HCT116 (cell line): ENCODE data around the gene ZNF576. TPM values are rescaled to one million over a fixed set of nuclear protein-coding genes. Genes with fewer than 3 reads are reported as not detected.

Experiments
- ATAC-seq: fragments of 200-7000 bp; cut with Tn5 transposase; 2 replicates; pipeline ENCODE4 v1.9.1; 2020; ENCODE audit warnings: mild to moderate bottlenecking, moderate library complexity
- BruUV-seq: library from RNA; stranded (reverse); fragments of 400-500 nt; replicated peaks from 2 replicates; lab custom pipeline; 2021; lab: Mats Ljungman, UMichigan
- CTCF ChIA-PET: fragments of 300-600 bp; sonication (Branson Sonifier 250); formaldehyde crosslinking; loops from one replicate; lab custom pipeline; 2021; ENCODE audit warnings: antibody characterized with exemption; lab: Charles Lee
- POLR2A ChIA-PET: fragments of 300-600, 350-600 bp; sonication (Branson Sonifier 250); formaldehyde crosslinking; loops from one replicate; lab custom pipeline; 2021; ENCODE audit warnings: antibody characterized with exemption; lab: Charles Lee
- RAD21 ChIA-PET, 2 experiments: fragments of 300-600 bp; sonication (Branson Sonifier 250); formaldehyde crosslinking; loops; one replicate each; lab custom pipeline; 2023; ENCODE audit warnings: low total read pairs in 2 of 2; ENCODE audit not compliant: uncharacterized antibody in 2 of 2, unreplicated experiment in 2 of 2, low non-redundant PET in 1 of 2; lab: Charles Lee
- DNase-seq: peaks from one replicate; pipeline ENCODE4 v3.0.0-alpha.2; 2010; ENCODE audit warnings: low read depth, low spot score
- H2AFZ ChIP-seq: fragments of 200-600 bp; shearing (Covaris generic), sonication (generic); 2 replicates; pipeline ENCODE4 v1.6.1; 2017; ENCODE audit warnings: low read depth, mixed run types, mixed read lengths, antibody characterized with exemption, low read length; ENCODE audit not compliant: poor library complexity, severe bottlenecking
- H3K27ac ChIP-seq: 2 replicates; pipeline ENCODE4 v1.5.1; 2012; ENCODE audit warnings: low read depth, low read length
- H3K27me3 ChIP-seq: fragments of 200-600 bp; sonication (generic); 2 replicates; pipeline ENCODE4 v1.6.1; 2016; ENCODE audit warnings: mixed run types, low read length, mixed read lengths; ENCODE audit not compliant: insufficient read depth
- H3K36me3 ChIP-seq, 2 experiments: fragments of 200-500 bp in 1 of 2; fragments of 200-600 bp in 1 of 2; sonication (Bioruptor generic) in 1 of 2; sonication (generic) in 1 of 2; 2 replicates each; pipeline versions ENCODE4 v1.5.1 to v1.6.1; 2014 to 2016; ENCODE audit warnings: low read length in 2 of 2, inconsistent platforms in 1 of 2, mixed read lengths in 1 of 2, mixed run types in 1 of 2; ENCODE audit not compliant: insufficient read depth in 2 of 2, control insufficient read depth in 1 of 2
- H3K4me1 ChIP-seq, 2 experiments: fragments of 200-600 bp in 1 of 2; sonication (generic) in 1 of 2; 2 replicates each; pipeline versions ENCODE4 v1.5.1 to v1.6.1; 2012 to 2017; ENCODE audit warnings: low read length in 2 of 2, inconsistent platforms in 1 of 2, mild to moderate bottlenecking in 1 of 2, mixed read lengths in 1 of 2, mixed run types in 1 of 2, moderate library complexity in 1 of 2; ENCODE audit not compliant: insufficient read depth in 2 of 2, control insufficient read depth in 1 of 2
- H3K4me2 ChIP-seq: fragments of 200-600 bp; sonication (generic); 2 replicates; pipeline ENCODE4 v1.6.1; 2017; ENCODE audit warnings: mixed run types, low read length, mixed read lengths
- H3K4me3 ChIP-seq, 2 experiments: fragments of 200-600 bp in 1 of 2; sonication (generic) in 1 of 2; replicated peaks in 1 of 2; 2 replicates each; pipeline ENCODE4 v1.5.1; 2011 to 2016; ENCODE audit warnings: low read length in 2 of 2, control low read depth in 1 of 2, low read depth in 1 of 2, mild to moderate bottlenecking in 1 of 2, mixed read lengths in 1 of 2, mixed run types in 1 of 2
- H3K79me2 ChIP-seq: fragments of 200-600 bp; sonication (generic); 2 replicates; pipeline ENCODE4 v1.6.1; 2017; ENCODE audit warnings: mild to moderate bottlenecking, mixed run types, low read length, moderate library complexity, mixed read lengths; ENCODE audit not compliant: insufficient read depth
- H3K9ac ChIP-seq: fragments of 200-600 bp; sonication (generic); 2 replicates; pipeline ENCODE4 v1.6.1; 2016; ENCODE audit warnings: low read length, mixed read lengths
- H3K9me2 ChIP-seq: fragments of 200-600 bp; sonication (generic), shearing (Covaris generic); 2 replicates; pipeline ENCODE4 v1.6.1; 2017; ENCODE audit warnings: mixed run types, mild to moderate bottlenecking, moderate library complexity; ENCODE audit not compliant: insufficient read depth
- H3K9me3 ChIP-seq, 2 experiments: fragments of 200-500 bp in 1 of 2; fragments of 200-600 bp in 1 of 2; sonication (Bioruptor generic) in 1 of 2; sonication (generic) in 1 of 2; 2 replicates each; pipeline ENCODE4 v1.6.1; 2014 to 2017; ENCODE audit warnings: low read length in 2 of 2, mixed read lengths in 2 of 2, inconsistent platforms in 1 of 2, low read depth in 1 of 2, mild to moderate bottlenecking in 1 of 2, mixed run types in 1 of 2, moderate library complexity in 1 of 2; ENCODE audit not compliant: control insufficient read depth in 1 of 2, insufficient read depth in 1 of 2
- H4K20me1 ChIP-seq: fragments of 200-600 bp; sonication (generic), shearing (Covaris generic); 2 replicates; pipeline ENCODE4 v1.6.1; 2017; ENCODE audit warnings: mixed run types, mild to moderate bottlenecking, moderate library complexity; ENCODE audit not compliant: insufficient read depth
- JUND ChIP-seq: IDR thresholded peaks from 2 replicates; pipeline ENCODE4 v1.6.1; 2012
- POLR2A ChIP-seq: IDR thresholded peaks from 2 replicates; pipeline ENCODE4 v1.7.0; 2011; ENCODE audit warnings: borderline replicate concordance; ENCODE audit not compliant: insufficient read depth, insufficient read length; ENCODE audit errors: extremely low read depth
- SIN3A ChIP-seq: IDR thresholded peaks from 2 replicates; pipeline ENCODE4 v1.6.1; 2012; ENCODE audit warnings: low read depth
- SP1 ChIP-seq: IDR thresholded peaks from 2 replicates; pipeline ENCODE4 v1.6.1; 2012; ENCODE audit warnings: low read depth
- SRF ChIP-seq: IDR thresholded peaks from 2 replicates; pipeline ENCODE4 v1.6.1; 2012; ENCODE audit warnings: low read depth
- TCF7L2 ChIP-seq: IDR thresholded peaks from 2 replicates; pipeline ENCODE4 v1.7.0; 2011; ENCODE audit warnings: borderline replicate concordance, inconsistent platforms; ENCODE audit not compliant: insufficient read depth, insufficient read length; ENCODE audit errors: extremely low read depth
- YY1 ChIP-seq: IDR thresholded peaks from 2 replicates; pipeline ENCODE4 v1.6.1; 2011; ENCODE audit warnings: low read length, low read depth, moderate library complexity, mild to moderate bottlenecking; ENCODE audit not compliant: insufficient replicate concordance; ENCODE audit errors: extremely low read depth
- ZFX ChIP-seq: fragments of 450-650 bp; IDR thresholded peaks from 2 replicates; pipeline ENCODE4 v1.6.1; 2017
- intact Hi-C: fragments of 100-400 bp; cut with micrococcal nuclease; formaldehyde crosslinking; loops from 2 replicates; pipeline ENCODE4 v1.10.0; 2022
- total RNA-seq: library from RNA; stranded (reverse); gene quantifications from one replicate; pipeline ENCODE4 v1.2.1, GENCODE V29; 2021; ENCODE audit not compliant: unreplicated experiment
- TF ChIP-seq, protein P1 (sequence below): IDR thresholded peaks from 2 replicates; pipeline ENCODE4 v1.6.1; 2012; ENCODE audit warnings: low read depth
- TF ChIP-seq, protein P2 (sequence below): IDR thresholded peaks from 2 replicates; pipeline ENCODE4 v1.6.1; 2012
- TF ChIP-seq, protein P3 (sequence below): IDR thresholded peaks from 2 replicates; pipeline ENCODE4 v1.6.1; 2011; ENCODE audit warnings: mild to moderate bottlenecking, low read length, moderate library complexity; ENCODE audit not compliant: insufficient replicate concordance; ENCODE audit errors: extremely low read depth
- TF ChIP-seq, protein P4 (sequence below): IDR thresholded peaks from 2 replicates; pipeline ENCODE4 v1.6.1; 2012

The ZNF576 gene
- total RNA-seq, 1 experiment from 2014 or later = 11.2 TPM

DNA sequence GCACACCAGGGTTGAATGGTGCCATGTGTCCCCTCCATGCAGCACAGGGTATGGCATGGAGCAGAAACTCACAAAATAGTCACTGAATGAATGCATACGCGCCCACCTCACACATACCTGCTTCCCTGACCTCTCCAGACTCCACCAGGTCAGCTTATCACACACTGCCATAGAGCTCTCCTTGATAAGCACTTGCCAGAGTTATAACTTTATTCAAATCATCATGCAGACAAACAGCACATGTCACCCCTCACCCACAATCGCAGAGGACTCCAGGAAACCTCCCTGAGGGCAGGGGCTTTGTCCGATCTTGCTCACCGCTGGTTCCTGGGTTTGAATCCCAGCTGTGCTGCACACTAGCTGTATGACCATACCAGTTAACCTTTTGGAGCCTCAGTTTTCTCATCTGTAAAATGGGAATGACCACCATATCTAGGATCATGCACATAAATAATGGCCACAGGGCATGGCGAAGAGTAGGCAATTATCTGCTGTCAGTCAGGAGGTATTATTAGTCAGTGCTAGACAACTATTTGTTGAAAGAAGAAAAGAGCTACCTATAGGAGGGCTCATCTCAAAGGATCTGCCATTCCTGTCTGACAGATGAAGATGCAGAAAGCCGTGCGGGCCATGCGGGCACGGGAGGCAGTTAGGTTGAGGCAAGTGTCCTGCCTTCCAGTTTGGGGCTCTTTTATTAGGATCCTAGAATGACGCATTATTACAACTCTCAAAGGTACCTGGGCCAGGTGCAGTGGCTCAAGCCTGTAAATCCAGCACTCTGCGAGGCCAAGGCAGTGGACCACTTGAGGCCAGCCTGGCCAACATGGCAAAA lies 35.0 kb upstream of the ZNF576 start:
- intact Hi-C loops = no loop called here
- H4K20me1 ChIP-seq = no peaks in the 10 kb centered on the region
- no peaks in the 10 kb centered on the region for H3K9me3 ChIP-seq
- DNase-seq = no peak
- H3K27me3 ChIP-seq = no peaks in the 10 kb centered on the region
- no peak overlapping the region for H2AFZ ChIP-seq
- H3K27ac ChIP-seq = no peak overlapping the region
- H3K4me1 ChIP-seq = peaks cover 0 to 24% of the 10 kb centered on the region in 2 experiments; a peak in 2 of 4 replicates
- no peak overlapping the region for H3K4me3 ChIP-seq
- H3K9me2 ChIP-seq = no peaks in the 10 kb centered on the region
- ATAC-seq = no peak; the same call in 1 of the 2 replicates
- H3K4me2 ChIP-seq = no peak overlapping the region
- POLR2A ChIA-PET = no interaction called here
- TF ChIP-seq, protein P1, sequence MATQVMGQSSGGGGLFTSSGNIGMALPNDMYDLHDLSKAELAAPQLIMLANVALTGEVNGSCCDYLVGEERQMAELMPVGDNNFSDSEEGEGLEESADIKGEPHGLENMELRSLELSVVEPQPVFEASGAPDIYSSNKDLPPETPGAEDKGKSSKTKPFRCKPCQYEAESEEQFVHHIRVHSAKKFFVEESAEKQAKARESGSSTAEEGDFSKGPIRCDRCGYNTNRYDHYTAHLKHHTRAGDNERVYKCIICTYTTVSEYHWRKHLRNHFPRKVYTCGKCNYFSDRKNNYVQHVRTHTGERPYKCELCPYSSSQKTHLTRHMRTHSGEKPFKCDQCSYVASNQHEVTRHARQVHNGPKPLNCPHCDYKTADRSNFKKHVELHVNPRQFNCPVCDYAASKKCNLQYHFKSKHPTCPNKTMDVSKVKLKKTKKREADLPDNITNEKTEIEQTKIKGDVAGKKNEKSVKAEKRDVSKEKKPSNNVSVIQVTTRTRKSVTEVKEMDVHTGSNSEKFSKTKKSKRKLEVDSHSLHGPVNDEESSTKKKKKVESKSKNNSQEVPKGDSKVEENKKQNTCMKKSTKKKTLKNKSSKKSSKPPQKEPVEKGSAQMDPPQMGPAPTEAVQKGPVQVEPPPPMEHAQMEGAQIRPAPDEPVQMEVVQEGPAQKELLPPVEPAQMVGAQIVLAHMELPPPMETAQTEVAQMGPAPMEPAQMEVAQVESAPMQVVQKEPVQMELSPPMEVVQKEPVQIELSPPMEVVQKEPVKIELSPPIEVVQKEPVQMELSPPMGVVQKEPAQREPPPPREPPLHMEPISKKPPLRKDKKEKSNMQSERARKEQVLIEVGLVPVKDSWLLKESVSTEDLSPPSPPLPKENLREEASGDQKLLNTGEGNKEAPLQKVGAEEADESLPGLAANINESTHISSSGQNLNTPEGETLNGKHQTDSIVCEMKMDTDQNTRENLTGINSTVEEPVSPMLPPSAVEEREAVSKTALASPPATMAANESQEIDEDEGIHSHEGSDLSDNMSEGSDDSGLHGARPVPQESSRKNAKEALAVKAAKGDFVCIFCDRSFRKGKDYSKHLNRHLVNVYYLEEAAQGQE = no peak
- TF ChIP-seq POLR2A = no peak
- TF ChIP-seq, protein P2, sequence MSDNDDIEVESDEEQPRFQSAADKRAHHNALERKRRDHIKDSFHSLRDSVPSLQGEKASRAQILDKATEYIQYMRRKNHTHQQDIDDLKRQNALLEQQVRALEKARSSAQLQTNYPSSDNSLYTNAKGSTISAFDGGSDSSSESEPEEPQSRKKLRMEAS = no peak
- no peak for TF ChIP-seq SP1
- no peak for TF ChIP-seq SIN3A
- TF ChIP-seq, protein P3, sequence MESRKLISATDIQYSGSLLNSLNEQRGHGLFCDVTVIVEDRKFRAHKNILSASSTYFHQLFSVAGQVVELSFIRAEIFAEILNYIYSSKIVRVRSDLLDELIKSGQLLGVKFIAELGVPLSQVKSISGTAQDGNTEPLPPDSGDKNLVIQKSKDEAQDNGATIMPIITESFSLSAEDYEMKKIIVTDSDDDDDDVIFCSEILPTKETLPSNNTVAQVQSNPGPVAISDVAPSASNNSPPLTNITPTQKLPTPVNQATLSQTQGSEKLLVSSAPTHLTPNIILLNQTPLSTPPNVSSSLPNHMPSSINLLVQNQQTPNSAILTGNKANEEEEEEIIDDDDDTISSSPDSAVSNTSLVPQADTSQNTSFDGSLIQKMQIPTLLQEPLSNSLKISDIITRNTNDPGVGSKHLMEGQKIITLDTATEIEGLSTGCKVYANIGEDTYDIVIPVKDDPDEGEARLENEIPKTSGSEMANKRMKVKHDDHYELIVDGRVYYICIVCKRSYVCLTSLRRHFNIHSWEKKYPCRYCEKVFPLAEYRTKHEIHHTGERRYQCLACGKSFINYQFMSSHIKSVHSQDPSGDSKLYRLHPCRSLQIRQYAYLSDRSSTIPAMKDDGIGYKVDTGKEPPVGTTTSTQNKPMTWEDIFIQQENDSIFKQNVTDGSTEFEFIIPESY = no peak
- TF ChIP-seq, protein P4, sequence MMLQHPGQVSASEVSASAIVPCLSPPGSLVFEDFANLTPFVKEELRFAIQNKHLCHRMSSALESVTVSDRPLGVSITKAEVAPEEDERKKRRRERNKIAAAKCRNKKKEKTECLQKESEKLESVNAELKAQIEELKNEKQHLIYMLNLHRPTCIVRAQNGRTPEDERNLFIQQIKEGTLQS = no peak
- no peak for TF ChIP-seq JUND
- TF ChIP-seq YY1 = no peak
- no peak for TF ChIP-seq SRF
- TF ChIP-seq ZFX = no peak
- TF ChIP-seq TCF7L2 = no peak
- no peaks in the 10 kb centered on the region for H3K79me2 ChIP-seq
- CTCF ChIA-PET = no interaction called here
- RAD21 ChIA-PET = no interaction called here
- no peaks in the 10 kb centered on the region; a peak in 2 of 4 replicates for H3K36me3 ChIP-seq
- no TSS peak for BruUV-seq
- no peak overlapping the region for H3K9ac ChIP-seq
